SK-N-SH (cell line): Measurements from ENCODE around the gene ZNF628.

Experiments used
- CTCF ChIP-seq: fragments of 200-600 bp; sonication (generic); IDR thresholded peaks from 2 replicates; pipeline ENCODE4 v1.6.1; 2017; ENCODE audit warnings: antibody characterized with exemption, mild to moderate bottlenecking, moderate library complexity
- FOSL2 ChIP-seq: IDR thresholded peaks from 2 replicates; pipeline ENCODE4 v1.4.0; 2012; ENCODE audit warnings: low read depth, mild to moderate bottlenecking, moderate library complexity, borderline replicate concordance
- GABPA ChIP-seq: IDR thresholded peaks from 2 replicates; pipeline ENCODE4 v1.4.0; 2012; ENCODE audit warnings: low read depth, mild to moderate bottlenecking
- SIN3A ChIP-seq: IDR thresholded peaks from 2 replicates; pipeline ENCODE4 v1.6.1; 2012; ENCODE audit warnings: low read depth, mild to moderate bottlenecking, low read length, moderate library complexity, borderline replicate concordance

GRCh38 chr19:55473225-55474012 lies 3.0 kb upstream of the ZNF628 start:
- TF ChIP-seq GABPA (no peak), CTCF (no peak), SIN3A (no peak), FOSL2 (no peak)
